T-helper 9 cell (primary cell): Measurements from ENCODE around the gene TRAFD1.

ENCODE experiments used
- DNase-seq: peaks from one replicate; pipeline ENCODE4 v3.0.0-alpha.2; 2020

Gene TRAFD1

DNA sequence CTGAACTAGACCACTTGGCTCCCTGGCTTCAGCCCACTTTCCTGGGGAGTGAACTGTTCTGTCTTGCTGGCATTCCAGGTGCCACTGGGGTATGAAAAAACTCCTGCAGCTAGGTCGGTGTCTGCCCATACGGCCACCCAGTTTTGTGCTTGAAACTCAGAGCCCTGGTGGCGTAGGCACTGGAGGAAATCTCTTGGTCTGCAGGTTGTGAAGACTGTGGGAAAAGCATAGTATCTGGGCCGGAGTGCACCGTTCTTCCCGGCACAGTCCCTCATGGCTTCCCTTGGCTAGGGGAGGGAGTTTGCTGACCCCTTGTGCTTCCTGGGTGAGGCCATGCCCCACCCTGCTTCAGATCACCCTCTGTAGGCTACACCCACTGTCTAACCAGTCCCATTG lies 33.8 kb downstream of the TRAFD1 start:
- no peak for DNase-seq

GRCh38 chr12:112160611-112161010 lies 35.3 kb downstream of the TRAFD1 start:
- DNase-seq, result no peak

GRCh38 chr12:112161711-112162110 lies 36.4 kb downstream of the TRAFD1 start:
- no peak for DNase-seq

DNA sequence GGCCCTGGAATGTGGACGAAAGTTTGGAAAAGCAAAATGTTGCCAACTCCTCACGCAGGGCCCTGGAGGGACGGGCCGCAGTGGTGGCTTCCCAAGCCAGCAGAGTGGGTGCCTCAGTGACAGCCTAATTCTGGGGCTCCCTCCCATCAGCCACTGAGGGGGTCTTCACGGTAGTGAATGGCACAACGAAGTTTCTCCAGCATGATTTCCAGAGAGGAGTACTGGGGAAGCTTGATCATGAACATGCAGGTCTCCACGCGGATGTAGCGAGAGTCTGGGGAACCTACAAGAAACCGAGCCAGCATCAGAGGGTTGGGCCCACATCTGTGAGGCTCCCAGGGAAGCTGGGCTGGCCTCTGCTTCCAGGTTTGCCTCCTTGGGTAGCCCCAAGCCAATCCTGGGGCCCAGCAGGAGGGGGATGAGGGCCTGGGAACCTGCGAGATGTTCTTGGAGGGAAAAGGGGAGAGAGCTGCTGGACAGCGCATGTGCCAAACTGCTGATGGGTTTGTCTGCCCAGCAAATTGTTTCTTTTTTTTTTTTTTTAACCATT lies 37.0 kb downstream of the TRAFD1 start:
- no peak for DNase-seq

DNA sequence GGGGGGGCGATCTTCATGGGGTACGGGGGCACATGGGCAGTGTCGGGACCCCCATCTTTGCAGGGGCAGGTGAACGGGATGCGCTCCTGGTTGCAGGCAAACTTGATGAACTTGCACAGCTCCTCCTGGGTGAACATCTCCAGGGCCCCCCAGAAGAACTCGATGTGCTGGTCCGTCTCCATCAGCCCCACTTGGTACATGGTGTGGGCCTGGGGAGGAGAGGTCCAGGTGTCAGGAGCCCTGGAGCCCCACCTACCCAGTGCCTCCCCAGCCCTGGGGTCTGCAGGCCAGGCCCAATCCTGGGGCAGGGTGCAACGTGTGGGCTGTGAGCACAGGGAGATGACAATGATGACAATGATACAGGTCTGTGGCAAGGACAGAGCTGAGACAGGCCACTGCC lies 37.7 kb downstream of the TRAFD1 start:
- DNase-seq, result no peak

DNA sequence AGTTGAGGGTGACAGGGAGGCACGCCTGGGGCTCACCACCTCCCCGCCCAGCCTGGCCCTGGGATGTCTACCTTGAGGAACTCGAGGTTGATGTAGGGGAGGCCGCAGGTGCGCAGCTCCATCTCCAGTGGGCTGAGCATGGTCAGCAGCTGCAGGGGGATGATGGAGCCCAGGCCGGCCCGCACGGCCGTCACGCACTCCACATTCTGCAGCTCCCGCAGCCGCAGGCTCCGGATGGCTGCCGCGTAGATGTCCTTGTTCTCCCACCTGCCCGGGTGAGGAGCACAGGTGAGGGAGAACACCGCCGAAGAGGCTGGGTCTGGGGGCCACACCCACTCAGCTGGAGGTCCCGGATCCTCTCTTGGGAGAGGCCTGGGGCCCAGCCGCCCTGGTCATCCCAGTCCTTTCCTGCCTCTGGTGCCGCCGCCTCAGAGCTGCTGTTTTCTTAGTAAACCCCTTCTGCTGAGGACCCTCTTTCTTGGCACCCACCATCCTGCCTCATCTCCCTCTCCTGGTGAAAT lies 38.2 kb downstream of the TRAFD1 start:
- no peak for DNase-seq

DNA sequence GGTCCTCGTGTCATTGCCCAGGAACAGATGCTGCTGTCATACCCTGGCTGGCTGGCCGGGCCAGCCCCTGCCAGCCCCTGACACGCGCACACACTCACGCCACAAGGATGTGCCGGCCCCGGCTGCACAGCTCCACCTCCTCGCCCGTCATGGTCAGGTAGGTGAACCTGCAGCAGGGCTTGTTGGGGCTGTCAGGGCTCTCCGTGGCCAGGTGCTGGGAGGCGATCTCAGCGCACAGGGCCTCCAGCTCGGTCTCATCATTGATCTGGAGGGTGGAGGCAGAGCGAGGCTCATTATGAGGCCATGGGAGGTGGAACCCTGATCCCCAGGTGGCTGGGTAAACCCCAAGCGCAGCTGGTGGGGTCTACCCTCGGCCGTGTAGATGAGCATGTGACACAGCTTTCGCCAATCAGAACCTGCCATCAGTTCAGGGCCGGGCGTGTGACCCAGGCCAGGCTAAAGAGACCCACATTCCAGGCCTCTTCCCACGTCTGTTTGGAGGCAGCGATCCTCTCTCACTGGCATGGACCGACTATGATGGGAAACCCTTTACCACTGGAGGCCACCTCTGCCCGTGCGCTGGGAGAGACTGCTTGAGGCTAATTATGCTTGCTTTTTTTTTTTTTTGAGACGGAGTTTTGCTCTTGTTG lies 38.8 kb downstream of the TRAFD1 start:
- no peak for DNase-seq

DNA sequence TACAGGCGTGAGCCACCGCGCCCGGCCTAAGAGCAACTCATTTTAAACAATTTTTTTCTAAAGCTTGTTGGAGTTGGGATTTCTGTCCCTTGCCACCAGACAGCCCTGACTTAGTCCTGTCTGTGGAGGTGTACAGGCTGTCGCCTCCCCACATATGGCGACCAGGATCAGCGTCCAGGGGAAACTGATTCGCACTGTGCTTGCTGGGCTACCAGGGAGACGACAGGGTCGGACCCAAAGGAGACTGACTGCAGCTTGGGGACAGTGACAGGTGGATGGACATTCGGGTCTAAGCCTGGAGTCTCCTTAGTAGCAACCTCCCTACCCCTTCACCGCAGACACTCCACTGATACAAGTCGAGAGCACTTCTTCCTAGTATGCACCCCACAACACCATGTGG lies 40.3 kb downstream of the TRAFD1 start:
- no peak for DNase-seq

- no peak for DNase-seq
These were observed 41.0 kb downstream of the TRAFD1 start for GRCh38 chr12:112166051-112167015.

GRCh38 chr12:112167031-112167461 lies 41.7 kb downstream of the TRAFD1 start:
- no peak for DNase-seq

DNA sequence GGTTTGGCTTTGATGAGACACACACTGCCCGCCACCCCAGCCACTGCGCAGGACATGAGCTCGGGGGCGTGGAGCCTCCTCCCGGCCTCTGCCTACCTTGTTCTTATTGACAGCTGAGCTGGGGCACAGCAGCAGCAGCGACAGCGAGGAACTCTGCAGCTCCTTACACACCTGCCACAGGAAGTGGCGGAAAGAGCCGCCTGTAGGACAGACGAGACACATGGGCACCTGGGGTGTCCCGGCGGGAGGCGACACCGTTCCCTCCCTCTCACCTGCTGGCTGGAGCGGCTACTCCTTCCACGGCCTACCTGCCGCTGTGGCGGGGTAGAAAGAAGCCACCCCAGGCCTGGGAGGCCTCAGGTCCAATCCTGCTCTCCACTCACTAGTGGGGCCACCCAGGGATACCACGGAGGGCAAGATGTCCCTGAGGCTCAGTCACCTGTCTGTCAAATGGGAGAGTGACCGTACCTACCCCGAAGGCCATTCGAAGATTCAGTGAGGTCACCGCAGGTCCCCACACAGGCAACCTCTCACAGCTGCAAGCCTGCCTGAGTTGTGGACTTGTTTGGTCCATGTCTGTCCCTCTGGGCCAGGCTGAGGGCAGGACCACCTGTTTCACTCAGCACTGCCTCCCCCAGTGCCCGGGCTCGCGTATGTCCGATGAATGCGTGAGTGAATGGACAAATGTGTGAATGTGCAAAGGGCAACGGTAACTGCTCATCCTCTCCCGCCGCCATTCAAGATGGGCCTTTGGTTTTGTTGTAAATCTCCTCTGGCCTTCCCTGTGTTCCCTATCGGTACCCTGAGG lies 42.6 kb downstream of the TRAFD1 start:
- DNase-seq, result no peak

GRCh38 chr12:112168561-112168971 lies 43.2 kb downstream of the TRAFD1 start:
- no peak for DNase-seq

GRCh38 chr12:112169161-112169872 lies 44.0 kb downstream of the TRAFD1 start:
- DNase-seq, result no peak

GRCh38 chr12:112169966-112170365 lies 44.6 kb downstream of the TRAFD1 start:
- DNase-seq, result no peak

DNA sequence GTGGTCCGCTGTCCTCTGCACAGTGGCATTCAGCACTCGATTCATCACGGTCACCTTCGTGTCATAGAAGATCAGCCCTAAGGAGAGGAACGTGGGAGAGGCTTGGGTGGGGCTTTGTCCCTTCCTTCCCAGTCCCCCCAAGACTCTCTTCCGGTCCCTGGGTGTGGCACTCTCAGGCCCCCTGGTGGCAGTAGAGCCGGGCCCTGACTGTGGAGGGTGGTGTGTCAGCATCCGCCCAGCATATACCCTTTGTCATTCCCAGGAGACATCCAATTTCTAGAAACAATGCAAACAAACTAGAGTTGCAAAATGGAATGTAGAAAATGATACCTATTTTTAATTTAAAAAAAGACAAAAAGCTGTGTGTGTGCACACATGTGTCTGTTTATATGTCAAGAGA lies 45.0 kb downstream of the TRAFD1 start:
- no peak for DNase-seq

DNA sequence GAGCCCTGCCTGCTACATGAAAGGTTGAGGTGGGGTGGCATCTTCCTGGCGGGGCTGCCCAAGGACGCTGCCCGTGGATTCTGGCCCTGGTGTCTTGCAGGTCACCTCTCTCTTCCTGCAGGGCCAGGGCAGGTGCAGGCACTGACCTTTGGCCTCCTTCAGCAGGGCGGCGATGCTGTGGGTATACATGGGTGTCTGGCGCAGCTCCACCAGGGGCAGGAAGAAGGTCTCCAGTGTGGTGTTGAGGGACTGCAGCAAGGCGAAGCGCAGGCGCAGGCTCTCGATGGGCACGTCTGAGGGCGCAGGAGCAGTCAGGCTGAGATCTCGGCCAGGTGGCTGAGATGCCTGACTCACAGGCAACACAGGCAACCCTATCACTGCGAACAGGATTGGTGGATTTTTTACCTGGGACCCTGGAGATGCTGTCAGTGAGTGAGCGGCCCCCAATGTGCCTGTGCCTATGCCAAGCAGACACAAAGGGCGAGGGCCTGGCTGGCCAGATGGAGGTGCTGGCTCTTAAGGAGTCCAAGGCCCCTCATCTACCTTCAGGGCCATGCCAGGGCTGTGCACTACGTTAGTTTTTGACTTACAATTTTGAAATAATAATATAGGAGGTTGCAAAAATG lies 45.7 kb downstream of the TRAFD1 start:
- no peak for DNase-seq

GRCh38 chr12:112172556-112173324 lies 47.4 kb downstream of the TRAFD1 start:
- DNase-seq, result no peak

DNA sequence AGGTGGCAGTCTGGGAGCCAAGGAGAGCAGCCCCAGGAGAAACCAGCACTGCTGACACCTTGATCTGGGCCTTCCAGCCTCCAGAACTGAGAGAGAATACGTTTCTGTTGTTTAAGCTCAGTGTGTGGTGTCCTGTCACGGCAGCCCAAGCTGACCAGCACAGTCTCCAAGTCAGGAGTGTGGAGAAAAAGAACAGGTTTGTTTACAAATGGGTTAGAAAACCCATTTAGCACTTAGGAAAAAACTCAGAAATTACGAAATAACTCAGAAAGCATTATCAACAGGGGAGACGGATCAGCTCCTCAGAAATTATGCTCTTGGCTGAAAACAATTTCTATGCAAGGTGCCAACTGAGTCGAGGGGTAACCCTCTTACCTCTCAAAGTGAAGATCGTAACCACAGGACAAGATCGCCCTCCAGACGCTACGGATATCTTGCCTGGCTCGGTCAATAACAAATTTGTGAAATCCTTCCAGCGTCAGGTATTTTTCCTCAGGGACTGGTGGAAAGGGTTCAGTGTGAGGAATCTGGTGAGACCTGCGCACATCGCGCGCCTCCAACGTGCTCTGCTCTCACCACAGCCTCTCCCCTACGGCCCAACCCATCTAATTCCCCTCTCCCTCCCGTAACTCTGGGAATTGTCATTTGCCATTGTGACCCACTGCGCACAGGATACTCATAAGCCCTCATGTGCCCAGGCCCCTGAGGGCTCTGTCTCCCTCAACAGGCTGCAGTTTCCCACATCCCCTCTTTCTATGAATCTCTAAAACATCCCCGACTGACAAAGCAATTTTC lies 50.2 kb downstream of the TRAFD1 start:
- DNase-seq, result no peak

DNA sequence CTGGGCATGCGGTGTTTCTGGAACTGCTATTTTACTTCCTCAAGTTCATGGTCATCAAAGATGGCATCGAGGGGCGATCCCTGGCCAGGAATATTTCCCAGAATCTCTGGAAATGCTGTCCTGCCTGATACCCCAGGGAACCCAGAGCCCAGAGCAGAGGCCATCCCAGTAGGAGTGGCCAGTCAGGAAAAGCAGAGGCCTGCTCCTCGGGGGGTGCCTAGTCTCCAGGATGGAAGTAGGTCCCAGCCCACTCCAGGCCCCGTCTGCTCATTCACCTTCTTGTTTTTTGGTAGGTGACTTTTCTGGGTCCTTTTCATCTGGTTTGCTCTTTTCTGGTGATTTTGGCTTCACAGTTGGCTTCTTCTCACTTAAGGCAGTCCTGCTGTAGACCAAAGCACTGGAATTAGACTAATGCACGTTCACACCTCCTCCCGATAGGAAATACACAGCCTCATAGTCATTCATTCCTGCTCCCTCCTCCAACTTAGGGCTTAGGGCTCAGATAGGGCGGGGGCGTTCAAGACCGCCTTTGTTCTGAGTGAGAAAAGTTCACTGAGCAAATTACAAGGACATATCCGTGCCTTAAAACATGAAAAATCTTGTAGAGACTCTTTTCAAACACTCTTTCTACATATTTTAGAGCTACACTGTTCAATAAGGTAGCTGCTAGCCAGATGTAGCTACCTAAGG lies 51.1 kb downstream of the TRAFD1 start:
- DNase-seq, result no peak
